Inferior parietal cortex (tissue), 1 donor: Measurements from ENCODE around the gene MTUS2.

Experiments
- DNase-seq: peaks from one replicate; pipeline ENCODE4 v3.0.0-alpha.2; 2016; ENCODE audit errors: extremely low spot score

Gene MTUS2

GRCh38 chr13:28820099-28821051 is at the start of gene MTUS2:
Gene MTUS2 (plus strand): TSS chr13:28820339.
- peak; percentile 47 for DNase-seq

GRCh38 chr13:28778308-28779215 is 41.6 kb upstream of the MTUS2 start:
- no peak for DNase-seq

- DNase-seq: no peak
Observed at GRCh38 chr13:28792992-28793391, 27.1 kb upstream of the MTUS2 start.

GRCh38 chr13:28794396-28794795 is 25.7 kb upstream of the MTUS2 start:
- no peak for DNase-seq

GRCh38 chr13:28796938-28797257 is 23.2 kb upstream of the MTUS2 start:
- no peak for DNase-seq

- DNase-seq: no peak
Observed at GRCh38 chr13:28805193-28805819, 14.8 kb upstream of the MTUS2 start.

GRCh38 chr13:28817204-28817603 is 2.9 kb upstream of the MTUS2 start:
- DNase-seq: no peak

GRCh38 chr13:28819046-28819730 is 951 bp upstream of the MTUS2 start:
- DNase-seq: peak; percentile 23

GRCh38 chr13:28819735-28820098 is 422 bp upstream of the MTUS2 start:
- DNase-seq: peak; percentile 24

GRCh38 chr13:28822151-28822550 is 2.0 kb downstream of the MTUS2 start:
- DNase-seq: peak; percentile 67

GRCh38 chr13:28822801-28823200 is 2.7 kb downstream of the MTUS2 start:
- no peak for DNase-seq

GRCh38 chr13:28825379-28825778 is 5.2 kb downstream of the MTUS2 start:
- no peak for DNase-seq

- DNase-seq: no peak
Observed at GRCh38 chr13:28826368-28826767, 6.2 kb downstream of the MTUS2 start.

GRCh38 chr13:28830580-28830979 is 10.4 kb downstream of the MTUS2 start:
- no peak for DNase-seq

- DNase-seq: no peak
Observed at GRCh38 chr13:28831117-28831516, 11.0 kb downstream of the MTUS2 start.

- no peak for DNase-seq
Observed at GRCh38 chr13:28837111-28837510, 17.0 kb downstream of the MTUS2 start.

- DNase-seq: no peak
Observed at GRCh38 chr13:28843639-28844038, 23.5 kb downstream of the MTUS2 start.

- no peak for DNase-seq
Observed at GRCh38 chr13:28849441-28849840, 29.3 kb downstream of the MTUS2 start.

GRCh38 chr13:28850226-28850625 is 30.1 kb downstream of the MTUS2 start:
- no peak for DNase-seq

- no peak for DNase-seq
Observed at GRCh38 chr13:28851422-28851821, 31.3 kb downstream of the MTUS2 start.

- no peak for DNase-seq
Observed at GRCh38 chr13:28854657-28855056, 34.5 kb downstream of the MTUS2 start.

- no peak for DNase-seq
Observed at GRCh38 chr13:28856287-28856686, 36.1 kb downstream of the MTUS2 start.
